Hepatocyte (in vitro differentiated cells): Measurements from ENCODE around the gene CARMIL1. TPM values are rescaled to one million over a fixed set of nuclear protein-coding genes. Genes with fewer than 3 reads are reported as not detected.

Experiments used
- DNase-seq: peaks from one replicate; pipeline ENCODE4 v3.0.0-alpha.2; 2016; ENCODE audit warnings: low spot score
- H2AFZ ChIP-seq: fragments of 200-600 bp; sonication (generic); 2 replicates; pipeline ENCODE4 v1.6.0; 2016; ENCODE audit warnings: antibody characterized with exemption, mild to moderate bottlenecking
- H3K27ac ChIP-seq: fragments of 200-600 bp; sonication (generic); 2 replicates; pipeline ENCODE4 v1.5.1; 2016; ENCODE audit warnings: mild to moderate bottlenecking
- H3K27me3 ChIP-seq: fragments of 200-600 bp; sonication (generic); 2 replicates; pipeline ENCODE4 v1.6.1; 2016
- H3K36me3 ChIP-seq: fragments of 200-600 bp; sonication (generic); replicated peaks from 2 replicates; pipeline ENCODE4 v1.5.1; 2016; ENCODE audit warnings: low read depth; ENCODE audit not compliant: insufficient read depth
- H3K4me1 ChIP-seq: fragments of 200-600 bp; sonication (generic); 2 replicates; pipeline ENCODE4 v1.5.1; 2016; ENCODE audit warnings: mild to moderate bottlenecking, moderate library complexity; ENCODE audit not compliant: insufficient read depth
- H3K4me2 ChIP-seq: fragments of 200-600 bp; sonication (generic); 2 replicates; pipeline ENCODE4 v1.6.0; 2016
- H3K4me3 ChIP-seq: fragments of 200-600 bp; sonication (generic); 2 replicates; pipeline ENCODE4 v1.5.1; 2016; ENCODE audit warnings: mild to moderate bottlenecking
- H3K79me2 ChIP-seq: fragments of 200-600 bp; sonication (generic); 2 replicates; pipeline ENCODE4 v1.6.0; 2017; ENCODE audit warnings: mild to moderate bottlenecking
- H3K9me2 ChIP-seq: fragments of 200-600 bp; sonication (generic); replicated peaks from 2 replicates; pipeline ENCODE4 v1.6.0; 2017; ENCODE audit warnings: mild to moderate bottlenecking; ENCODE audit not compliant: insufficient read depth
- H3K9me3 ChIP-seq: fragments of 200-600 bp; sonication (generic); 2 replicates; pipeline ENCODE4 v1.5.1; 2016; ENCODE audit warnings: low read depth, mild to moderate bottlenecking
- H4K20me1 ChIP-seq: fragments of 200-600 bp; sonication (generic); 2 replicates; pipeline ENCODE4 v1.6.0; 2016; ENCODE audit warnings: mild to moderate bottlenecking; ENCODE audit not compliant: insufficient read depth, poor library complexity, severe bottlenecking
- CTCF ChIP-seq: fragments of 200-600 bp; sonication (generic); IDR thresholded peaks from 2 replicates; pipeline ENCODE4 v1.5.1; 2016; ENCODE audit warnings: antibody characterized with exemption, mild to moderate bottlenecking; ENCODE audit not compliant: poor library complexity
- EZH2 ChIP-seq: fragments of 200-600 bp; sonication (generic); IDR thresholded peaks from 2 replicates; pipeline ENCODE4 v1.6.1; 2016; ENCODE audit warnings: antibody characterized with exemption, mild to moderate bottlenecking, borderline replicate concordance
- EZH2phosphoT487 ChIP-seq: fragments of 200-600 bp; sonication (generic); IDR thresholded peaks from one replicate; pipeline ENCODE4 v1.6.1; 2018; ENCODE audit warnings: antibody characterized with exemption, mild to moderate bottlenecking, low read depth, moderate library complexity; ENCODE audit not compliant: unreplicated experiment, severe bottlenecking
- WGBS: methylation state at CpG from one replicate; pipeline ENCODE4 v1.1.6; 2016; ENCODE audit warnings: low lambda C conversion rate; ENCODE audit errors: missing lambda C conversion rate; 5-methylcytosine and 5-hydroxymethylcytosine counted together
- polyA plus RNA-seq: library from polyadenylated mRNA; unstranded; fragments of >200 nt; fragmentation: Nextera tagmentation; extraction: Ambion mirVana; gene quantifications from 2 replicates; pipeline ENCODE4 v1.2.1, GENCODE V29; 2016
- total RNA-seq: library from RNA; depleted of rRNA; stranded (reverse); fragments of >200 nt; gene quantifications from 2 replicates; pipeline ENCODE4 v1.2.3, GENCODE V29; 2014

Gene CARMIL1
- total and polyA plus RNA-seq, 2 experiments from 2014 or later = 19.5 to 40.6 TPM

- H3K4me1 ChIP-seq = peaks cover 9% of the 10 kb centered on the region
- no peak overlapping the region for H3K4me2 ChIP-seq
- DNase-seq = no peak
- no peaks in the 10 kb centered on the region for H3K36me3 ChIP-seq
- H3K9me3 ChIP-seq = no peaks in the 10 kb centered on the region
- no peak overlapping the region for H3K27ac ChIP-seq
- no peaks in the 10 kb centered on the region for H3K9me2 ChIP-seq
- no peaks in the 10 kb centered on the region for H3K79me2 ChIP-seq
- H3K27me3 ChIP-seq = no peaks in the 10 kb centered on the region
- WGBS = 60% methylated on average over 4 of the region's 4 CpGs
- H2AFZ ChIP-seq = no peak overlapping the region
- TF ChIP-seq EZH2phosphoT487 (no peak), CTCF (no peak), EZH2 (no peak)
- H4K20me1 ChIP-seq = no peaks in the 10 kb centered on the region
- no peak overlapping the region for H3K4me3 ChIP-seq
Measured at GRCh38 chr6:25645916-25646315, 366.7 kb downstream of the CARMIL1 start.

GRCh38 chr6:25649611-25650010, 370.4 kb downstream of the CARMIL1 start:
- no peak for TF ChIP-seq EZH2phosphoT487
- no peak for TF ChIP-seq EZH2
- no peak for TF ChIP-seq CTCF
- no peak overlapping the region for H3K27ac ChIP-seq
- H3K9me2 ChIP-seq = no peaks in the 10 kb centered on the region
- no peaks in the 10 kb centered on the region for H4K20me1 ChIP-seq
- no peak overlapping the region for H3K4me2 ChIP-seq
- H3K4me1 ChIP-seq = peaks cover 5% of the 10 kb centered on the region
- no peaks in the 10 kb centered on the region for H3K79me2 ChIP-seq
- H3K27me3 ChIP-seq = peaks cover 4% of the 10 kb centered on the region
- no peak overlapping the region for H2AFZ ChIP-seq
- H3K36me3 ChIP-seq = no peaks in the 10 kb centered on the region
- no peak overlapping the region for H3K4me3 ChIP-seq
- no peaks in the 10 kb centered on the region for H3K9me3 ChIP-seq
- no peak for DNase-seq
- WGBS = 33% methylated on average over 1 of the region's 1 CpG

GRCh38 chr6:25652007-25652515, 372.9 kb downstream of the CARMIL1 start, which contains the start of gene SCGN:
SCGN (plus strand) TSS chr6:25652215; CDS start chr6:25652404, 189 bp downstream.
- Histone ChIP-seq H3K4me1 (peaks cover 5% of the 10 kb centered on the region), H3K9me3 (no peaks in the 10 kb centered on the region), H3K36me3 (no peaks in the 10 kb centered on the region), H3K4me3 (peak within 1 kb of the TSS; percentile 14), H2AFZ (peak within 1 kb of the TSS; percentile 47), H3K27ac (no peak within 1 kb of the TSS), H3K9me2 (no peaks in the 10 kb centered on the region), H3K27me3 (peaks cover 4% of the 10 kb centered on the region), H3K79me2 (no peaks in the 10 kb centered on the region), H4K20me1 (no peaks in the 10 kb centered on the region), H3K4me2 (peak within 1 kb of the TSS; percentile 96)
- DNase-seq = peak; percentile 89
- TF ChIP-seq EZH2phosphoT487 (no peak), EZH2 (no peak), CTCF (no peak)
- whole genome bisulfite sequencing = under 1% methylated on average over 34 of the region's 35 CpGs

- peaks cover 17% of the 10 kb centered on the region for H3K4me1 ChIP-seq
- 62% methylated on average over 1 of the region's 1 CpG for WGBS
- H3K27ac ChIP-seq = no peak overlapping the region
- TF ChIP-seq EZH2phosphoT487 (no peak), EZH2 (no peak), CTCF (no peak)
- H3K4me3 ChIP-seq = no peak overlapping the region
- H3K27me3 ChIP-seq = peaks cover 4% of the 10 kb centered on the region
- no peaks in the 10 kb centered on the region for H3K9me3 ChIP-seq
- no peaks in the 10 kb centered on the region for H3K79me2 ChIP-seq
- no peak overlapping the region for H3K4me2 ChIP-seq
- no peak overlapping the region for H2AFZ ChIP-seq
- H3K9me2 ChIP-seq = no peaks in the 10 kb centered on the region
- H4K20me1 ChIP-seq = no peaks in the 10 kb centered on the region
- DNase-seq = no peak
- H3K36me3 ChIP-seq = no peaks in the 10 kb centered on the region
Measured at GRCh38 chr6:25655723-25656122, 376.5 kb downstream of the CARMIL1 start.
